Kidney (tissue), 14 donors: ENCODE measurements around the gene ADSS1. TPM values are rescaled to one million over a fixed set of nuclear protein-coding genes. Genes with fewer than 3 reads are reported as not detected.

Source experiments
- DNase-seq, 5 donors: peaks; one replicate each; pipeline ENCODE4 v3.0.0-alpha.2; 2013 to 2020
- FAIRE-seq: peaks from 2 replicates; lab custom pipeline; 2012; peaks lifted over from hg19 to GRCh38; lab: Jason Lieb, UNC
- H3K27ac ChIP-seq, 2 donors: one replicate each; pipeline ENCODE4 v1.7.0; 2013; ENCODE audit warnings: low read depth in 2 of 2, low read length in 2 of 2, inconsistent platforms in 1 of 2
- H3K27me3 ChIP-seq: one replicate; pipeline ENCODE4 v1.7.1; 2013; ENCODE audit warnings: low read length, inconsistent platforms; ENCODE audit not compliant: control insufficient read depth, insufficient read depth
- H3K36me3 ChIP-seq, 3 donors: one replicate each; pipeline versions ENCODE4 v1.7.0 to v1.7.1; 2013; ENCODE audit warnings: low read length in 3 of 3, control low read depth in 1 of 3, inconsistent platforms in 1 of 3; ENCODE audit not compliant: insufficient read depth in 3 of 3, control insufficient read depth in 2 of 3
- H3K4me1 ChIP-seq, 3 donors: one replicate each; pipeline versions ENCODE4 v1.7.0 to v1.7.1; 2013; ENCODE audit warnings: low read length in 3 of 3, inconsistent platforms in 1 of 3, low read depth in 1 of 3; ENCODE audit not compliant: control insufficient read depth in 2 of 3, insufficient read depth in 2 of 3
- H3K4me3 ChIP-seq, 3 donors: one replicate each; pipeline versions ENCODE4 v1.7.0 to v1.8.1; 2013; ENCODE audit warnings: low read length in 3 of 3, control low read depth in 1 of 3, inconsistent platforms in 1 of 3
- H3K9ac ChIP-seq, 3 donors: one replicate each; pipeline versions ENCODE4 v1.7.0 to v1.7.1; 2013; ENCODE audit warnings: low read length in 3 of 3, control low read depth in 1 of 3, inconsistent platforms in 1 of 3
- H3K9me3 ChIP-seq, 3 donors: one replicate each; pipeline versions ENCODE4 v1.7.0 to v1.7.1; 2013; ENCODE audit warnings: low read length in 3 of 3, control low read depth in 1 of 3, inconsistent platforms in 1 of 3; ENCODE audit not compliant: control insufficient read depth in 2 of 3, insufficient read depth in 1 of 3
- intact Hi-C: fragments of 100-400 bp; cut with DNase I; formaldehyde crosslinking; loops from one replicate; pipeline ENCODE4 v1.11.1; 2022
- polyA plus RNA-seq: library from polyadenylated mRNA; stranded (reverse); fragments of 350-450 nt; fragmentation: Illumina TruSeq; extraction: RNeasy Lipid Tissue Mini Kit (QIAGEN cat#74804); gene quantifications from one replicate; pipeline ENCODE4 v1.2.3, GENCODE V29; 2014; ENCODE audit warnings: low read depth, low replicate concordance; ENCODE audit not compliant: insufficient read depth
- total RNA-seq: library from RNA; stranded (reverse); fragmentation: NEBNext Ultra II Directional; extraction: Animal tissue kit (Norgen Biotek cat#: 25700); gene quantifications from one replicate; pipeline ENCODE4 v1.2.1, GENCODE V29; 2021
- TF ChIP-seq, protein P1 (sequence below): IDR thresholded peaks from 3 replicates; pipeline ENCODE4 v1.5.1; 2012; ENCODE audit warnings: mild to moderate bottlenecking, moderate library complexity, borderline replicate concordance; ENCODE audit not compliant: insufficient read depth; ENCODE audit errors: extremely low read depth
- donor health status: control.
- donor health status: control.
- donor health status: control.
- donor health status: control.
- donor health status: control.
- donor health status: DM: yes; HTN: yes; CAD: no.
- donor health status: Normal renal cell carcinoma (clear cell type).

Gene ADSS1
- total and polyA plus RNA-seq, 2 donors from 2014 or later = 7.5 to 16.5 TPM

DNA sequence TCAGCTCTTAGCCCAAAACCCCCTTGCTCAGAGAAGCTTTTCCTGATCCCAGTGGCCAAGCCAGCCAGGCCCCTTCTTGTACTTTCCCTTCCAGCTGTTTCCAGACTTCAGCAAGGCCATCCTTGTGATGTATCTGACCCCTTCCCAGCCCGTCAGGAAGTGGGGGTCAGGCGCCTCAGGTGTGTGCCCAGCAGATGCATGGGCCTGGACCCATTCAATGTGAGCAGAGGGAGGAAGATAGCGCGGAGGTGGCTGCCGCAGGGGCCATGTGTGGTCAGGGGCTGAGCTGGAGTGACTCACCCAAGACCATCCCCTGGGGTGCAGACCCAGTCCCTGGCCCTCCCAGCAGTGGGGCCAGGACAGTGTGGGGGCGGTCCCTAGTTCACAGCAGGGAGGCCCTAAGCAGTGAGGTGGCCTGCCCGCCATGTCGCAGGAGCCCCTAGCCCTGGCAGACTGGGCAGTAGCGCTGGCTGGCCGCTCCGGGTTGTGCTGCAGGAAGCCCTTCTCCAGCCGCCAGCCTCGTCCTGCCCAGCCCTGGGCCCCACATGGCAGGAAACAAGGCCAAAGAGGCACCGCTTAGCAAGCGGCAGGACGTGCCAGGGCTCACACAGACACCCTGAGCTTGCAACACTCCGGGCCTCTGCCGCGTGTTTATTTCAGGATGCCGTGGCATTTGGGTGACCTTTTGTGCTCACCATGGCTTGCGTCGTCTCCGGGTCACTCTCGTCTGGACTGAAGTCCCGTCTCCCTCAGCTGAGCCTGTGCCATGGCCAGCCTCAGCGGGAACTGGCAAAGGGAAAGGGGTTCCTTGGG is 12.0 kb downstream of the ADSS1 start:
- H3K4me3 ChIP-seq = no peak overlapping the region
- FAIRE-seq = no peak
- TF ChIP-seq, protein P1, sequence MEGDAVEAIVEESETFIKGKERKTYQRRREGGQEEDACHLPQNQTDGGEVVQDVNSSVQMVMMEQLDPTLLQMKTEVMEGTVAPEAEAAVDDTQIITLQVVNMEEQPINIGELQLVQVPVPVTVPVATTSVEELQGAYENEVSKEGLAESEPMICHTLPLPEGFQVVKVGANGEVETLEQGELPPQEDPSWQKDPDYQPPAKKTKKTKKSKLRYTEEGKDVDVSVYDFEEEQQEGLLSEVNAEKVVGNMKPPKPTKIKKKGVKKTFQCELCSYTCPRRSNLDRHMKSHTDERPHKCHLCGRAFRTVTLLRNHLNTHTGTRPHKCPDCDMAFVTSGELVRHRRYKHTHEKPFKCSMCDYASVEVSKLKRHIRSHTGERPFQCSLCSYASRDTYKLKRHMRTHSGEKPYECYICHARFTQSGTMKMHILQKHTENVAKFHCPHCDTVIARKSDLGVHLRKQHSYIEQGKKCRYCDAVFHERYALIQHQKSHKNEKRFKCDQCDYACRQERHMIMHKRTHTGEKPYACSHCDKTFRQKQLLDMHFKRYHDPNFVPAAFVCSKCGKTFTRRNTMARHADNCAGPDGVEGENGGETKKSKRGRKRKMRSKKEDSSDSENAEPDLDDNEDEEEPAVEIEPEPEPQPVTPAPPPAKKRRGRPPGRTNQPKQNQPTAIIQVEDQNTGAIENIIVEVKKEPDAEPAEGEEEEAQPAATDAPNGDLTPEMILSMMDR = no peak
- no peaks in the 10 kb centered on the region for H3K27me3 ChIP-seq
- peaks cover 0 to 36% (median 13%) of the 10 kb centered on the region in 3 donors for H3K4me1 ChIP-seq
- intact Hi-C loops = no loop called here
- H3K9me3 ChIP-seq = no peaks in the 10 kb centered on the region
- peaks cover 0 to 6% (median 4%) of the 10 kb centered on the region in 3 donors for H3K36me3 ChIP-seq
- peak overlapping the region; percentile 85 to 87 for H3K27ac ChIP-seq
- H3K9ac ChIP-seq = no peak overlapping the region
- DNase-seq = peak; percentile 42 to 97 (median 71)

DNA sequence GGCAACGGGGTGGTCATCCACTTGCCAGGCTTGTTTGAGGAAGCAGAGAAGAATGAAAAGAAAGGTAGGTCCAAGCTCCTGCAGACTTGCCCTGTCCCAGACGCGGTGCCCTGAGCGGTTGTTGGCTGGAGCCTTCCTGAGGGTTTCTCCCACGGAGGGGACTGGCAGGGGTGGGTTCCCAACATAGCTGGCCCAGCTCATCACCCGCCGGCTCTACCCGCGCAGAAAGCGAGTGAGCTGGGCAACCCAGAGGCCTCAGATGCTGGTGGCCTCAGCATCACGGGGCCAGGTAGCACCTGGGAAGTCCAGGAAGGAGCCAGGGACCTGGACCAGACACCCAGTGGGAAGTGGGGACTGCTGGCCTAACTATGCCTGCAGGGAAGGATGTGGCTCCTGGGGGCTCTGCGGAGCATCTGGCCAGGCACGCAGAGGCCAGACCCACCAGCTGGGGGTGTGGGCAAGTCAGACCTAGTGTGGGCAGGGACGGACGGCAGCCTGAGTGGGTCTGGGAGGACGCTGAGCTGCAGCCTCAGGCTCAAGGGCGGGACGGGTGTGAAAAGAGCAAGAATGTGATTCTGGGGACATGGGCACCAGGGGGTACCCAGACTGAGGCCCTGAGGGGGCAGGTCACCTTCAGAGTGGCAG is 14.5 kb downstream of the ADSS1 start:
- no peak for DNase-seq
- Histone ChIP-seq H3K9me3 (no peaks in the 10 kb centered on the region), H3K4me1 (peaks cover 0 to 22% (median 5%) of the 10 kb centered on the region in 3 donors), H3K4me3 (no peak overlapping the region), H3K36me3 (peaks cover 4 to 9% (median 5%) of the 10 kb centered on the region in 3 donors), H3K27ac (no peak overlapping the region), H3K9ac (no peak overlapping the region), H3K27me3 (no peaks in the 10 kb centered on the region)
- intact Hi-C loops = no loop called here
- TF ChIP-seq, protein P1 = no peak
- no peak for FAIRE-seq

DNA sequence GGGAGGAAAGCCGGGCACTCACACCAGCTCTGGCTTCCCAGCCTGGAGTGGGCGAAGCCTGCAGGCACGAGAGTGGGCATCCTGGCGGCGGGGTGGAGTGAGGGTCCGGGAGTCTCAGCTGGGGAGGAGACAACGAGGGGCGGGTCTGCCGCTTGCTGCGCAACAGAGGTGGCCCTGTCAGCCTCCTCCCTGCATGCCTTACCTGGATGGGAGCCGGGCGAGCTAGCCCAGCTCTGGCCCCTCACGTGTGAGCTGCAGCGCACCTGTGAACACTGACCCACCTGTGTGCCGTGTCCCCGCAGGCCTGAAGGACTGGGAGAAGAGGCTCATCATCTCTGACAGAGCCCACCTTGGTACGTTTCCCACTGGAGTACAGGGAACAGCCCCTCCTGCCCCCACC is 15.0 kb downstream of the ADSS1 start:
- no peak overlapping the region for H3K9ac ChIP-seq
- no peak for FAIRE-seq
- no peak for DNase-seq

More for the DNA sequence above, 15.0 kb downstream of the ADSS1 start:
- Histone ChIP-seq H3K4me3 (no peak overlapping the region), H3K27ac (no peak overlapping the region), H3K9me3 (no peaks in the 10 kb centered on the region), H3K27me3 (no peaks in the 10 kb centered on the region), H3K36me3 (peaks cover 4 to 12% (median 5%) of the 10 kb centered on the region in 3 donors), H3K4me1 (peaks cover 0 to 22% (median 5%) of the 10 kb centered on the region in 3 donors)
- intact Hi-C loops = no loop called here
- TF ChIP-seq, protein P1 = no peak
